HG02759 (cell line): ENCODE measurements around the gene PLIN4.
A peak's percentile ranks its signal among the peaks of the same experiment; 100 is the strongest.

Experiments
- ATAC-seq: cut with Tn5 transposase; IDR thresholded peaks from one replicate; pipeline ENCODE4 v1.9.1; 2021; ENCODE audit warnings: mild to moderate bottlenecking, moderate library complexity; ENCODE audit not compliant: unreplicated experiment

Gene PLIN4

GRCh38 chr19:4456843-4457653 lies 61.2 kb downstream of the PLIN4 start:
- ATAC-seq, result peak; percentile 8

GRCh38 chr19:4456476-4456842 lies 61.8 kb downstream of the PLIN4 start:
- ATAC-seq, result no peak

- ATAC-seq, result no peak
These were observed 62.4 kb downstream of the PLIN4 start for GRCh38 chr19:4455719-4456475.

- no peak for ATAC-seq
These were observed 63.3 kb downstream of the PLIN4 start for GRCh38 chr19:4454747-4455718.

GRCh38 chr19:4453232-4454179 lies 64.8 kb downstream of the PLIN4 start:
- no peak for ATAC-seq

- ATAC-seq, result no peak
These were observed 65.9 kb downstream of the PLIN4 start for GRCh38 chr19:4452230-4452990.
